SK-MEL-5 (cell line): Measurements from ENCODE around the gene CDRT4. TPM values are rescaled to one million over a fixed set of nuclear protein-coding genes. Genes with fewer than 3 reads are reported as not detected.
A peak's percentile ranks its signal among the peaks of the same experiment; 100 is the strongest.
"Not testable (repeated sequence)": the region's sequence is repeated elsewhere in the genome, so short reads cannot be mapped to it uniquely, and the experiment has no call there.

Experiments
- DNase-seq: peaks from one replicate; pipeline ENCODE4 v3.0.0-alpha.2; 2016; ENCODE audit warnings: low read depth, low spot score
- in situ Hi-C: cut with HindIII; loops from 2 replicates; pipeline ENCODE4 v1.10.0; 2016; ENCODE audit warnings: low sequenced_read_pairs, high pct_unique_total_duplicates, low pct_unique_long_range_greater_than_20kb
- polyA plus RNA-seq, 2 experiments: library from polyadenylated mRNA; depleted of rRNA; stranded (reverse); fragments of >200 nt; gene quantifications; 2 replicates each; pipeline ENCODE4 v1.2.3, GENCODE V29; 2015
- total RNA-seq: library from RNA; depleted of rRNA; stranded (reverse); fragments of >200 nt; shearing (Covaris generic); gene quantifications from 2 replicates; pipeline ENCODE4 v1.2.3, GENCODE V29; 2014; rRNA removed

The CDRT4 gene
- total RNA-seq = 0.77 and 1.6 TPM in 2 replicates
- 2.9 TPM in 1 of 2 replicates, not detected in the other for polyA plus RNA-seq (2015; cell fraction: cytosol; rRNA removed)
- polyA plus RNA-seq (2015; cell fraction: nucleus; rRNA removed) = 1.7 and 8.6 TPM in 2 replicates

GRCh38 chr17:15467592-15467991 lies at the start of gene CDRT4:
CDRT4 (minus strand) TSS chr17:15467621; CDS start chr17:15440238, 27,383 bp downstream.
- DNase-seq = no peak
- in situ Hi-C loops = no loop called here

- in situ Hi-C loops = no loop called here
- no peak for DNase-seq
These were observed 48.7 kb upstream of the CDRT4 start for GRCh38 chr17:15516150-15516549.

GRCh38 chr17:15514469-15514868 lies 47.0 kb upstream of the CDRT4 start:
- no peak for DNase-seq
- in situ Hi-C loops = no loop called here

- in situ Hi-C loops = no loop called here
- no peak for DNase-seq
These were observed 46.5 kb upstream of the CDRT4 start for GRCh38 chr17:15513856-15514459.

GRCh38 chr17:15513058-15513791 lies 45.8 kb upstream of the CDRT4 start:
- in situ Hi-C loops = no loop called here
- DNase-seq = no peak

GRCh38 chr17:15512071-15512709 lies 44.8 kb upstream of the CDRT4 start:
- in situ Hi-C loops = no loop called here

GRCh38 chr17:15511142-15511541 lies 43.7 kb upstream of the CDRT4 start:
- in situ Hi-C loops = no loop called here
- peak; percentile 23 for DNase-seq

More at GRCh38 chr17:15512071-15512709, 44.8 kb upstream of the CDRT4 start:
- no peak for DNase-seq

- in situ Hi-C loops = no loop called here
- DNase-seq = no peak
These were observed 42.9 kb upstream of the CDRT4 start for GRCh38 chr17:15510361-15510760.

GRCh38 chr17:15509095-15509494 lies 41.7 kb upstream of the CDRT4 start:
- in situ Hi-C loops = no loop called here
- DNase-seq = no peak

- in situ Hi-C loops = no loop called here
- no peak for DNase-seq
These were observed 41.0 kb upstream of the CDRT4 start for GRCh38 chr17:15508466-15508865.

- in situ Hi-C loops = no loop called here
- no peak for DNase-seq
These were observed 40.5 kb upstream of the CDRT4 start for GRCh38 chr17:15507896-15508295.

- in situ Hi-C loops = no loop called here
- DNase-seq = no peak
These were observed 39.6 kb upstream of the CDRT4 start for GRCh38 chr17:15507001-15507400.

GRCh38 chr17:15505708-15506107 lies 38.3 kb upstream of the CDRT4 start:
- DNase-seq, in situ Hi-C loops: not testable (repeated sequence)

- DNase-seq = no peak
These were observed 36.3 kb upstream of the CDRT4 start for GRCh38 chr17:15503731-15504130.

GRCh38 chr17:15502369-15503112 lies 35.1 kb upstream of the CDRT4 start:
- peak; percentile 92 for DNase-seq
- in situ Hi-C loops = no loop called here

More at GRCh38 chr17:15503731-15504130, 36.3 kb upstream of the CDRT4 start:
- in situ Hi-C loops = no loop called here

GRCh38 chr17:15501793-15502192 lies 34.4 kb upstream of the CDRT4 start:
- in situ Hi-C loops = no loop called here

GRCh38 chr17:15501282-15501681 lies 33.9 kb upstream of the CDRT4 start:
- in situ Hi-C loops = no loop called here
- DNase-seq = no peak

More at GRCh38 chr17:15501793-15502192, 34.4 kb upstream of the CDRT4 start:
- no peak for DNase-seq

GRCh38 chr17:15498107-15498506 lies 30.7 kb upstream of the CDRT4 start:
- DNase-seq = peak; percentile 49
- in situ Hi-C loops = loop anchor here (25.0 kb wide), 1 partner anchor 111 kb away; no protein-coding TSS in a partner anchor
